Adipocyte (in vitro differentiated cells): Measurements from ENCODE around the gene PACRG.

Experiments
- DNase-seq: peaks from one replicate; pipeline ENCODE4 v3.0.0-alpha.2; 2015; ENCODE audit warnings: low read depth
- H3K27me3 ChIP-seq: replicated peaks from 2 replicates; pipeline ENCODE4 v1.7.0; 2013; ENCODE audit warnings: mild to moderate bottlenecking, low read length, moderate library complexity; ENCODE audit not compliant: control insufficient read depth, insufficient read depth
- H3K36me3 ChIP-seq: 2 replicates; pipeline ENCODE4 v1.7.0; 2013; ENCODE audit warnings: low read length, mild to moderate bottlenecking, moderate library complexity; ENCODE audit not compliant: control insufficient read depth, insufficient read depth, severe bottlenecking
- H3K4me1 ChIP-seq: 2 replicates; pipeline ENCODE4 v1.7.0; 2013; ENCODE audit warnings: mild to moderate bottlenecking, low read length, moderate library complexity; ENCODE audit not compliant: control insufficient read depth, insufficient read depth
- H3K4me3 ChIP-seq: 2 replicates; pipeline ENCODE4 v1.7.0; 2013; ENCODE audit warnings: mild to moderate bottlenecking, low read length, moderate library complexity
- H3K9ac ChIP-seq: 2 replicates; pipeline ENCODE4 v1.7.0; 2013; ENCODE audit warnings: mild to moderate bottlenecking, low read length, moderate library complexity
- H3K9me3 ChIP-seq: 2 replicates; pipeline ENCODE4 v1.7.0; 2013; ENCODE audit warnings: mild to moderate bottlenecking, low read length, moderate library complexity; ENCODE audit not compliant: control insufficient read depth

The PACRG gene

GRCh38 chr6:162942866-162943265 is 215.1 kb downstream of the PACRG start:
- H3K4me1 ChIP-seq, result peaks cover 7% of the 10 kb centered on the region
- no peak overlapping the region for H3K9ac ChIP-seq
- no peaks in the 10 kb centered on the region for H3K36me3 ChIP-seq
- H3K27me3 ChIP-seq, result no peaks in the 10 kb centered on the region
- H3K4me3 ChIP-seq, result no peak overlapping the region
- peak; percentile 72 for DNase-seq
- peaks cover 18% of the 10 kb centered on the region for H3K9me3 ChIP-seq

DNA sequence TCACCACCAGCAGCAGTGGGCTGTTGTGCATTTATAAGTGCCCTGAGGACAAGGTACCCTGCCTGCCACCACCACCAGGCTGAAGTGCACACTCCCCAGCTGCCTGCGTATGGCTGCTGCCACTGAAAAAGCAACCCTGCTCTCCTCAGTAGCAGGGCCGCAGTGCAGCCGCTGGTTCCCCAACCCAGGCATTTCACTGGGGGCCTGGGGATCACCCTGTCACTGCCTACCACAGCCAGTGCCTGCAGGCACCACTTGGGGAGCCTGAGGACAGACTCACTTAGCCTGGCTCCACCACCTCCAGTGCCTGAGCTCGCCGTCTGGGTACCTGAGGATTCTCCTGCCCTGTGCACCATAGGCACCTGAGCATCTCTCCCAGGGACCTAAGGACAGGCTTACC is 215.6 kb downstream of the PACRG start:
- no peaks in the 10 kb centered on the region for H3K36me3 ChIP-seq
- peaks cover 18% of the 10 kb centered on the region for H3K9me3 ChIP-seq
- H3K4me1 ChIP-seq, result peaks cover 7% of the 10 kb centered on the region
- no peak overlapping the region for H3K9ac ChIP-seq
- H3K4me3 ChIP-seq, result no peak overlapping the region
- no peaks in the 10 kb centered on the region for H3K27me3 ChIP-seq
- no peak for DNase-seq

DNA sequence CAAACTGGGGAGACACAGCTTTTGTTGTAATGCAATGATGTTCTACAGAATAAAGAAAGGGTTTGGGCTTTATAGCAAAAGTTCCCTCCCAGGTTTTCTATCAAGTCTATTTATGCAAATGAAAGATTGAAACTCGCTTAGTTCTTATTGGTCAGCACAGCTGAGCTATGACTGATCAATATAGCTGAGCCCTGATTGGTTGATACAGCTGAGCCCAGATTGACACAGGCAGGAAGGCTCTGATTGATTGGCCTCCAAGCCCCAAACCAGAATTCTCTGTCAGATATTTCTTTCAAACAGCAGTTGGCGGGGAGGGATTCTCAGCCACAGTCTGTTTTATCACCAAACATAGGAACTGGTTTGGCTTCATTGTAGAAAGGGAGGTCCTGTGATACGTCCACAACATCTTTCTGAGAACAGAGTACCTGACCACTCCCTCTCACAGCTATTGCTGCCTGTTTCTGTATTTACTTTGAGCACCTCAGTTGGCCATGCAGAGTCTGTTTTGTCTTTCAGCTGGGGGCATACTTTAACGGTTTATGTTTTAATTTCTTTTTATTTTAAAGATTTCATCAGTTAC is 223.5 kb downstream of the PACRG start:
- Histone ChIP-seq H3K36me3 (no peaks in the 10 kb centered on the region), H3K9ac (no peak overlapping the region), H3K4me1 (no peaks in the 10 kb centered on the region), H3K4me3 (no peak overlapping the region), H3K27me3 (no peaks in the 10 kb centered on the region), H3K9me3 (no peaks in the 10 kb centered on the region)
- DNase-seq, result no peak

DNA sequence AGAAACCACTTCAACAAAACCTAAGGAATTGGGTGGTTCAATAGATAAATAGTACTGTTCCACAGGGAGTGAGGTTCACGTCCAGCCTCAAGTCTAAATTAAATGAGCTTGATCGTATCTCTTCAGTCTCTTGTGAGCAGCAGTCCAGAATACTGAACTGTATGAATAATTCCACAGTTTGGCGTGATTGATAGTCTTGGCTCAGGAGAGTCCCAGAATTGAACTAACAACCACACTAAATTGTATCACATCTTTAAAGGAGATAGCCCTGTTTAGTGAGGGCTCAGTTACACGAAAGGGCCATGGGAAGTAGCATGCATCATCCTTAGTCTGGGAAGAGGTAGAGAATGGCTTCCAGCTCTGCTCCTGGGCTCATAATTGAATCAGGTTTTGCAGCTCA is 224.6 kb downstream of the PACRG start:
- Histone ChIP-seq H3K36me3 (no peaks in the 10 kb centered on the region), H3K4me3 (no peak overlapping the region), H3K4me1 (no peaks in the 10 kb centered on the region), H3K9me3 (no peaks in the 10 kb centered on the region), H3K9ac (no peak overlapping the region), H3K27me3 (no peaks in the 10 kb centered on the region)
- no peak for DNase-seq

DNA sequence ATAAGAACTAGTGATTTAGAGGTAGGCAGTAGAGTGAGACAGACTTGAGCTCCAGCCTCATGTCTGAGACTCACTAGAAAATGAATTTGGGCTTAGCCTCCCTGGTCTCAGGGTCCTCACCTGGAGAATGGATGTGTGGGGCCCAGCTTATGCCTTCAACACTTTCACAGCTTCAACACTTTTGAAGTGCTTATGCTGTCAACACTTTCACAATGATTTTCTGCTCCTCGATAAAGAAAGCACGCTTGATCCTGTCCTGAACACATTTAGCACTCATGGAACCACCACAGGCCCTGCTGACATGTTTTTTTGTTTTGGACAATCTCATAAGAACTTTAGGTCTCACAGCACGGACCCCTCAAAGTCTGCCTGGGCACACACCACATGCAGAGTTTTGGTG is 229.3 kb downstream of the PACRG start:
- Histone ChIP-seq H3K36me3 (no peaks in the 10 kb centered on the region), H3K4me3 (no peak overlapping the region), H3K27me3 (no peaks in the 10 kb centered on the region), H3K9ac (no peak overlapping the region), H3K9me3 (no peaks in the 10 kb centered on the region), H3K4me1 (peaks cover 1% of the 10 kb centered on the region)
- DNase-seq, result no peak

DNA sequence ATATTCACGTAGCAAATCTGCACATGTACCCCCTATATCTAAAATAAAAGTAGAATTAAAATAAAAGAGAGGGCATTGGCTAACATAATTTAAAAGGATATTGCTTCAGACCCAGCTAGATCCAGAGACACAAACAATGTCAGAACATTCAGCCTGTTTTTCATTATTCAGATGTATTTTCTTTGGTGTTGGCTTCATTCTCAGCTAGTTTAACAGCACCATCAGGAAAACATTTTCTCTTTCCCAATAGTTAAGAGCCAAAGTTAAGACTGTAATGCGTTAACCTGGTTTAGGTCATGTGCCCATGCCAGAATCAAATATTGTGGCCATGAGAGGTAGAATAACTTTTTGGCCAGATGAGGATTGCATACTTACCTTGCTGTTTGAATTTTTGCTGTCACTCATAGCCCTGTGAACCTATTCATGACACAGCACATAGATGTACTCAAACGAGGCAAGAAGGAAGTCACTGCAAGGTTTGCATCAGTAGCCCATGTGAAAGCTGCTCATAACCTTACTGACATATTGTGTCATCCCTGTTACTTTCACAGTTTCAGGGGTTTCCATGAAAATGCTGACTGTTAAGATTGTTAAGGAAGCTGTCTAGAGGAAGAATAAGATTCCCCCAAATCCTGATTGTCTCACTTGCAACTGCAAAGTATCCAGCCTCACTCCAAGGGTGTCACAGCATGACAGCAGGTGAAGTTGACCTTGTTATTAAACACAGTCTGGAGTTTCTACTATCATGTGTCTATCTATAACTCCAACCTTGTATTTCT is 233.1 kb downstream of the PACRG start:
- Histone ChIP-seq H3K4me1 (peaks cover 16% of the 10 kb centered on the region), H3K36me3 (no peaks in the 10 kb centered on the region), H3K9ac (no peak overlapping the region), H3K27me3 (no peaks in the 10 kb centered on the region), H3K4me3 (no peak overlapping the region), H3K9me3 (no peaks in the 10 kb centered on the region)
- DNase-seq, result peak; percentile 71

- peaks cover 16% of the 10 kb centered on the region for H3K4me1 ChIP-seq
- no peak for DNase-seq
- no peak overlapping the region for H3K9ac ChIP-seq
- H3K4me3 ChIP-seq, result no peak overlapping the region
- no peaks in the 10 kb centered on the region for H3K9me3 ChIP-seq
- no peaks in the 10 kb centered on the region for H3K27me3 ChIP-seq
- H3K36me3 ChIP-seq, result no peaks in the 10 kb centered on the region
Observed at GRCh38 chr6:162962093-162962492, 234.3 kb downstream of the PACRG start.

DNA sequence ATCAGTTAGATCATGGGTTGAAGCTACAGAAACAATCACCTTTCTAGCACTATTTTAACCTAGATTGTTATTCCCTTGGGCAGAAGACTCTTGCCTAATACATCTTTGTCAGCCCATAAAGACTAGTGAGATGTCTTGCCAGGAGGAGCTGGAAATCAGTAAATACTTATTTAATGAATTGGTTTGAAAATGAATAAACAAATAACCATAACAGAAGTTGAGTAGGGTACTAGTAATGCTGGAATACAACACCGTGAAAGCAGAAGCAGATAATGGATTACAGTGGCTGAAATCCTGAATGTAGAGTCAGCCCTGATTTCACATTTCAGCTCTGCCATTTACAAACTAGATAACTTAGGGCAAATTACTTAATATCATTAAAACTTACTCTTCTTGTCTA is 236.1 kb downstream of the PACRG start:
- Histone ChIP-seq H3K4me1 (peaks cover 16% of the 10 kb centered on the region), H3K9me3 (no peaks in the 10 kb centered on the region), H3K9ac (no peak overlapping the region), H3K27me3 (no peaks in the 10 kb centered on the region), H3K4me3 (no peak overlapping the region), H3K36me3 (no peaks in the 10 kb centered on the region)
- DNase-seq, result peak; percentile 7

DNA sequence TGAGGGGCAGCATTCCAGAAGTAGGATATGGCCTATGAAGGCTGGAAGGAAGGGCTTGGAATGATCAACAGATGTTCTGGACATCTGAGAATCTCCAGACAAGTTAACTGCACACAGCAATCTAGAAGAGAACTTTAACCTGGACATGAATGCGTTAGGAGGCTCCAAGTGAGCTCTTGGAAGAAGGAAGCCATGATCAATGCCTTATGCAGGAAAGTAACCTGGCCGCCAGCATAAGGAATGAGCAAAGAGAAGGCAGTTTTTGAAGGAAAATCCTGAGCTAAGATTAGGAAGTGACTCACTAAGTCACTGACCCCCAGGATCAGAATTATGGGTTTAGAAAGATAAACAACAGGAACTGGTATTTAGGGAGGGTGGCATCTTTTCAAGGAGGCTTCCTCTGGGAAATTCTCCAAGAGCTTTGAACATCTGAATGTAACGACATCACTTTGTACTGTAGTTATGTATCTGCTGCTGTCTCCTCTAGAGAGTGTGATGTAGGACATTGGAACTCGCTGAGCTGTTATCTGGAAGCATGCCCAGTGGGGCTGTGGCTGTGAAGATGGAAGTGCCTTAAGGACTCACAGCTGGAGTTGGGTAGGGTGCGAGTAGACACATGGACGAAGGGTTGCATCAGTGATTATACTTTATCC is 236.8 kb downstream of the PACRG start:
- no peaks in the 10 kb centered on the region for H3K36me3 ChIP-seq
- no peak overlapping the region for H3K4me3 ChIP-seq
- peaks cover 16% of the 10 kb centered on the region for H3K4me1 ChIP-seq
- no peaks in the 10 kb centered on the region for H3K27me3 ChIP-seq
- H3K9ac ChIP-seq, result no peak overlapping the region
- peak; percentile 93 for DNase-seq
- H3K9me3 ChIP-seq, result no peaks in the 10 kb centered on the region

GRCh38 chr6:162965366-162965765 is 237.6 kb downstream of the PACRG start:
- no peak overlapping the region for H3K9ac ChIP-seq
- peaks cover 16% of the 10 kb centered on the region for H3K4me1 ChIP-seq
- H3K9me3 ChIP-seq, result no peaks in the 10 kb centered on the region

DNA sequence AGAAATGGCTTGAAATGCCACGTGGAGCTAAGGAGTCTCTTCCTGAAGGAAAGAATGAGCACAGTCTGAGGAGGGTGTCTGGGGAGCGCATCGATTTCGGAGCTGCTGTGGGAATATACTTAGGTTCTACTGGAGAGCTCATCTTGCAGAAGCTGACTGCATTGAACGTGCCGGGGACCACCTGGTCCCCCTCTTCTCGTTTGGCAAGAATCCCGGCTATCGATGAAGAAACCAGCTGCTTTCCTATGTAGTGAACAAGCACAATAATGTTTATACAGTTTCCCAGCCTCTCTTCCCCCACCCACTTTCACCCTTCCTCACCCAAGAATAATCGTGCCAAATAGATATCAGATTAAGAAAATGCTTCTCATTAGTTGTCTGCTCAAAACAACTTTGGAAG is 242.5 kb downstream of the PACRG start:
- no peaks in the 10 kb centered on the region for H3K4me1 ChIP-seq
- no peaks in the 10 kb centered on the region for H3K36me3 ChIP-seq
- no peaks in the 10 kb centered on the region for H3K27me3 ChIP-seq
- H3K9ac ChIP-seq, result no peak overlapping the region
- no peaks in the 10 kb centered on the region for H3K9me3 ChIP-seq
- no peak overlapping the region for H3K4me3 ChIP-seq
- no peak for DNase-seq

More at GRCh38 chr6:162965366-162965765, 237.6 kb downstream of the PACRG start:
- DNase-seq, result no peak
- H3K4me3 ChIP-seq, result no peak overlapping the region
- no peaks in the 10 kb centered on the region for H3K36me3 ChIP-seq
- H3K27me3 ChIP-seq, result no peaks in the 10 kb centered on the region
